NT2/D1 (cell line): ENCODE measurements around the gene ZNRF2.

Source experiments
- DNase-seq: peaks from one replicate; pipeline ENCODE4 v3.0.0-alpha.2; 2011; ENCODE audit warnings: low read depth, low spot score
- H3K27me3 ChIP-seq: 2 replicates; pipeline ENCODE4 v1.6.0; 2011; ENCODE audit warnings: mild to moderate bottlenecking; ENCODE audit not compliant: insufficient read length, insufficient read depth
- H3K36me3 ChIP-seq: 2 replicates; pipeline ENCODE4 v1.6.1; 2011; ENCODE audit warnings: mild to moderate bottlenecking, low read length, mixed read lengths; ENCODE audit not compliant: insufficient read depth, insufficient read length
- H3K4me1 ChIP-seq: 2 replicates; pipeline ENCODE4 v1.5.1; 2011; ENCODE audit not compliant: insufficient read depth, insufficient read length
- H3K4me3 ChIP-seq: 2 replicates; pipeline ENCODE4 v1.5.1; 2011; ENCODE audit warnings: low read depth; ENCODE audit not compliant: insufficient read length
- H3K9ac ChIP-seq: 2 replicates; pipeline ENCODE4 v1.6.0; 2011; ENCODE audit warnings: low read depth; ENCODE audit not compliant: insufficient read length
- H3K9me3 ChIP-seq: 2 replicates; pipeline ENCODE4 v1.5.1; 2011; ENCODE audit warnings: mild to moderate bottlenecking, low read length; ENCODE audit not compliant: insufficient read depth
- SUZ12 ChIP-seq: IDR thresholded peaks from 2 replicates; pipeline ENCODE4 v1.6.1; 2011; ENCODE audit not compliant: insufficient read length, insufficient read depth; ENCODE audit errors: extremely low read depth
- YY1 ChIP-seq: IDR thresholded peaks from 2 replicates; pipeline ENCODE4 v1.6.1; 2011; ENCODE audit not compliant: insufficient read length, insufficient read depth
- ZNF274 ChIP-seq: IDR thresholded peaks from 2 replicates; pipeline ENCODE4 v1.6.1; 2011; ENCODE audit warnings: mild to moderate bottlenecking, low read depth, low read length

The ZNRF2 gene

DNA sequence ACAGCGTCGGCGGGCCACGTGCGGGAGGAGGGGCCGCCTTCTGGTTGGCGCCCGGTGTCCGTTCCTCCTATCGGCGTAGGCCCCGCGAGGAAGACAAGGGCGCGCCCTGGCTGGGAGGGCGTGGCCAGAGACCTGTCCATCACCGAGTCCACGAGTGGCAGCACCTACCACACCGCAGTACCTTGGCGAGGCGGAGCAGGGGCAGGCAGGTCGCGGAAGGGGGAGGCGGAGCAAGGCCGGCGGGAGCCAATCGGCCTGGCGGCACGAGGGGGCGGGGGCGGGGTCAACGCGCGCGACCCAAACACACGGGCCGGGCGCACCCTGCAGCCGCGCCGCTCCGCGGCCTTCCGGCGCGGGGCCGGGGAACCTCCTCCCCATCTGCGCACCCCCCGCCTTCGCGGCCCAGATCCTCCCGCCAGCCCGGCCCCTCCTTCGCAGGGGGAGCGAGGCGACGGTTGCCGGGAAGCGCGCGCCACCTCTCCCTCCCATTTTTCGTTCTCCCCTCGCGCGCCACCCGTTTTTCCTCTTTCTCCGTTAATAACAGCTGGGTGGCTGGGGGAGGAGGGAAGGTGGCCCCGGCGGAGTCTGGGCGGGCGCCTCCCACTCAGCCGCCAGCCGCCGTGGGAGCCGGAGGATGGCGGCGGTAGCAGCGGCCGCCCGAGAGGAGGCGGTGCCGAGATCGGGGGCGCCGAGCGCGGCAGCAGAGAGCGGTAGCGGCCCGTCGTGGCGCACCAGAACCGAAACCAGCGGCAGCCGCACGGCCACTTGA, at the start of gene ZNRF2:
Gene ZNRF2 (plus strand): TSS at position 300 of the 769 bp plus-strand sequence. CDS start 761 bp downstream, outside the sequence.
- H3K9ac ChIP-seq, result peak within 1 kb of the TSS; percentile 90
- no peaks in the 10 kb centered on the region for H3K9me3 ChIP-seq
- no peaks in the 10 kb centered on the region for H3K36me3 ChIP-seq
- TF ChIP-seq YY1, result no peak
- no peak for TF ChIP-seq SUZ12
- no peak for TF ChIP-seq ZNF274
- no peaks in the 10 kb centered on the region for H3K27me3 ChIP-seq
- peak within 1 kb of the TSS; percentile 66 for H3K4me3 ChIP-seq
- H3K4me1 ChIP-seq, result no peaks in the 10 kb centered on the region
- DNase-seq, result peak; percentile 99

DNA sequence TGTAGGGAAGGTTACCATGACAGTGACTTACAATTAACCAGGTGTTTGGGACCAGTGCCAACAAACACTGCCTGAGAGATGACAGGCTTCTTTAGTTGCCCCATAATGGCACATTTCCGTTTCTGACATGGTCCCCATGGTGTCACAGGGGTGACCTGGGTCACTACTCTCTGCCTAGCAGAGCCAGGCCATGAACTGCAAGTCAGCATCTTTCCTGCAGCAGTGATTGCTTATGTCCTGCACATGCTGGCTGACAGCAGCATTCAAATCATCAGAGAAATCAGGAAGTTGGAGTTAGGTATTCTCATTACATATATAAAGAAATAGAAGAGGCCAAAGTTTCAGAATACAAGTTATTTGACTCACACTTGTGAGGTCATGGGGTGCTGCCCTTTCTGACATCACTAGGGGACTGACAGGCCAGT, 47.1 kb upstream of the ZNRF2 start:
- TF ChIP-seq ZNF274 (no peak), YY1 (no peak), SUZ12 (no peak)
- no peaks in the 10 kb centered on the region for H3K27me3 ChIP-seq
- H3K4me3 ChIP-seq, result no peak overlapping the region
- DNase-seq, result no peak
- H3K36me3 ChIP-seq, result no peaks in the 10 kb centered on the region
- 0 out of 2 replicates have a peak, but pooled peaks cover 8% of the 10 kb centered on the region for H3K9me3 ChIP-seq
- H3K9ac ChIP-seq, result no peak overlapping the region
- H3K4me1 ChIP-seq, result no peaks in the 10 kb centered on the region

DNA sequence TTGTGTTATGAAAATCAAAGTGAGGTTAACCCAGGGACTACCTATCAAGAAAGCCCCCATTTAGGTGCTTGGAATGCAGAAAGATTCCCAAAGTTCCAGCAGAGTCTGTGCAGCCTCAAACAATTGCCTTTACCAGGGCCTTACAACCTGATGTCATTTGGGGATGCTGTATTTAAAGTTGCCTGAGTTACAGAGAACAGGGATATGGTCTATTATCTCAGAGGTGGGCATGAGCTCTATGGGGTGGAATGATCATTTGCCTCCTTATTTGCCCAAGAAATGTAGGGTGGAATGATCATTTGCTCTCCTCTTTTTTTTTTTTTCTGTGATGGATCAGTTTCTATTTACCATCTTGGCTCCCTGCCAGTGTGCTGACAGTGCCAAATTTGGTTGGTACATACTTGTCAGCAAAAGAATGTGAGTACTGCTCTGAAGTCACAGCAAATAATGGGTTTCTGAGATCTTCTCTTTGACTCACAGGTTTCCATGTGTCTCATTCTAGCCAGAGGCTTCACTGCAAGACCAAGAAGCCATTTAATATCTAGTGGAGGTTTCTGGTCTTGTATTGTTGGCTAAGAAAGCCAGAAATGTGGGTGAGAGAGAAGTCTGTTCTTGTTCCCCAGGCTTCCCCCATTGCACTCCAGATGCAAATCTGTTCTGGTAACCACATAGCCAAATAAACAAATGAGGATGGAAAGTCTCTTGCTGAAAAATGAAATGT, 45.5 kb upstream of the ZNRF2 start:
- H3K9ac ChIP-seq, result no peak overlapping the region
- TF ChIP-seq SUZ12, result no peak
- TF ChIP-seq YY1, result no peak
- no peak for TF ChIP-seq ZNF274
- DNase-seq, result no peak
- H3K4me1 ChIP-seq, result no peaks in the 10 kb centered on the region
- no peaks in the 10 kb centered on the region for H3K27me3 ChIP-seq
- no peak overlapping the region for H3K4me3 ChIP-seq
- no peaks in the 10 kb centered on the region for H3K36me3 ChIP-seq
- 0 out of 2 replicates have a peak, but pooled peaks cover 11% of the 10 kb centered on the region for H3K9me3 ChIP-seq

DNA sequence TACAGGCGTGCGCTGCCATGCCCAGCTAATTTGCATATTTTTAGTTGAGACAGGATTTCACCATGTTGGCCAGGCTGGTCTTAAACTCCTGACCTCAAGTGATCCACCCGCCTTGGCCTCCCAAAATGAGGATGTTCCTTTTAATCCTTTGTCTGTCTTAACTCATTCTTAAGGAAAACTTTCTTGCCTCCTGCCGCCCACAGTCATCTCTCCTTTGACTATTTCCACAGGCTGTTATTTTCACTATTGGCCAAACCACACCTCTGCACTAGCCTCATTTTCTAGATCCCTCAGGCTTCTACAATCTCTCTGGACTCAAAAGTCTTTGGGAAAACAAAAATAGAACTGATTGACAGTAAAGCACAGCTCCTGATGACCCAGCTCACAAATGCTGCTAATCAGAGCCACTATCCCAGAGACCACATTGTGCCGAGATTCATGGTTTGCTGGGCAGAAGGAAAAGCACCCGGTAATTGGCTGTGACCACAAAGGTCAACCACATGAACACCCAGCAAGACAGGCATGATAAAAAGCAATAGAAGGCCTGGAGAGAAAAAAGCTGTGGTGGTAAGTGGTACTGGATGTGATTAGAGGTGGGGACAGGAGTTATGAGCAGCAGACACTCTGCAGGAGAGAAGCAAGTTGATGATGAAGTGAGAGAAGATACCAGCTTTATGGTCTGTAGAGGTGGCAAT, 44.1 kb upstream of the ZNRF2 start:
- TF ChIP-seq YY1, result no peak
- no peak for TF ChIP-seq SUZ12
- TF ChIP-seq ZNF274, result no peak
- no peak for DNase-seq
- no peaks in the 10 kb centered on the region for H3K36me3 ChIP-seq
- 0 out of 2 replicates have a peak, but pooled peaks cover 11% of the 10 kb centered on the region for H3K9me3 ChIP-seq
- H3K9ac ChIP-seq, result no peak overlapping the region
- H3K27me3 ChIP-seq, result no peaks in the 10 kb centered on the region
- no peak overlapping the region for H3K4me3 ChIP-seq
- no peaks in the 10 kb centered on the region for H3K4me1 ChIP-seq

GRCh38 chr7:30241767-30242166, 42.6 kb upstream of the ZNRF2 start:
- H3K27me3 ChIP-seq, result no peaks in the 10 kb centered on the region
- TF ChIP-seq YY1, result no peak
- no peak for TF ChIP-seq ZNF274
- TF ChIP-seq SUZ12, result no peak
- H3K4me3 ChIP-seq, result no peak overlapping the region
- no peaks in the 10 kb centered on the region for H3K36me3 ChIP-seq
- DNase-seq, result no peak
- peaks cover 11% of the 10 kb centered on the region; the same call in 1 of the 2 replicates for H3K9me3 ChIP-seq
- H3K4me1 ChIP-seq, result no peaks in the 10 kb centered on the region
- no peak overlapping the region for H3K9ac ChIP-seq

- DNase-seq, result no peak
- Histone ChIP-seq H3K9ac (no peak overlapping the region), H3K4me3 (no peak overlapping the region), H3K36me3 (no peaks in the 10 kb centered on the region), H3K4me1 (no peaks in the 10 kb centered on the region), H3K9me3 (peaks cover 11% of the 10 kb centered on the region; the same call in 1 of the 2 replicates), H3K27me3 (no peaks in the 10 kb centered on the region)
- TF ChIP-seq SUZ12 (no peak), YY1 (no peak), ZNF274 (no peak)
These were observed 40.1 kb upstream of the ZNRF2 start for GRCh38 chr7:30244340-30244739.
